Fibroblast of pulmonary artery (primary cell): ENCODE measurements around the gene CARD10.

Source experiments
- DNase-seq: peaks from one replicate; pipeline ENCODE4 v3.0.0-alpha.2; 2010; ENCODE audit warnings: low read depth
- H3K4me3 ChIP-seq: replicated peaks from 2 replicates; pipeline ENCODE4 v1.5.1; 2011; ENCODE audit warnings: low read depth, mild to moderate bottlenecking, control low read depth, low read length, moderate library complexity
- TF ChIP-seq, protein P1 (sequence below): IDR thresholded peaks from 2 replicates; pipeline ENCODE4 v1.5.1; 2011; ENCODE audit warnings: mild to moderate bottlenecking, control low read depth, low read length, inconsistent platforms; ENCODE audit errors: missing control alignments

Gene CARD10

GRCh38 chr22:37491106-37491505, 28.1 kb downstream of the CARD10 start:
- H3K4me3 ChIP-seq, result no peak overlapping the region
- TF ChIP-seq, protein P1, sequence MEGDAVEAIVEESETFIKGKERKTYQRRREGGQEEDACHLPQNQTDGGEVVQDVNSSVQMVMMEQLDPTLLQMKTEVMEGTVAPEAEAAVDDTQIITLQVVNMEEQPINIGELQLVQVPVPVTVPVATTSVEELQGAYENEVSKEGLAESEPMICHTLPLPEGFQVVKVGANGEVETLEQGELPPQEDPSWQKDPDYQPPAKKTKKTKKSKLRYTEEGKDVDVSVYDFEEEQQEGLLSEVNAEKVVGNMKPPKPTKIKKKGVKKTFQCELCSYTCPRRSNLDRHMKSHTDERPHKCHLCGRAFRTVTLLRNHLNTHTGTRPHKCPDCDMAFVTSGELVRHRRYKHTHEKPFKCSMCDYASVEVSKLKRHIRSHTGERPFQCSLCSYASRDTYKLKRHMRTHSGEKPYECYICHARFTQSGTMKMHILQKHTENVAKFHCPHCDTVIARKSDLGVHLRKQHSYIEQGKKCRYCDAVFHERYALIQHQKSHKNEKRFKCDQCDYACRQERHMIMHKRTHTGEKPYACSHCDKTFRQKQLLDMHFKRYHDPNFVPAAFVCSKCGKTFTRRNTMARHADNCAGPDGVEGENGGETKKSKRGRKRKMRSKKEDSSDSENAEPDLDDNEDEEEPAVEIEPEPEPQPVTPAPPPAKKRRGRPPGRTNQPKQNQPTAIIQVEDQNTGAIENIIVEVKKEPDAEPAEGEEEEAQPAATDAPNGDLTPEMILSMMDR, result no peak
- DNase-seq, result no peak

- H3K4me3 ChIP-seq, result no peak overlapping the region
- DNase-seq, result no peak
- TF ChIP-seq, protein P1, result no peak
These were observed 29.2 kb downstream of the CARD10 start for GRCh38 chr22:37489983-37490382.

DNA sequence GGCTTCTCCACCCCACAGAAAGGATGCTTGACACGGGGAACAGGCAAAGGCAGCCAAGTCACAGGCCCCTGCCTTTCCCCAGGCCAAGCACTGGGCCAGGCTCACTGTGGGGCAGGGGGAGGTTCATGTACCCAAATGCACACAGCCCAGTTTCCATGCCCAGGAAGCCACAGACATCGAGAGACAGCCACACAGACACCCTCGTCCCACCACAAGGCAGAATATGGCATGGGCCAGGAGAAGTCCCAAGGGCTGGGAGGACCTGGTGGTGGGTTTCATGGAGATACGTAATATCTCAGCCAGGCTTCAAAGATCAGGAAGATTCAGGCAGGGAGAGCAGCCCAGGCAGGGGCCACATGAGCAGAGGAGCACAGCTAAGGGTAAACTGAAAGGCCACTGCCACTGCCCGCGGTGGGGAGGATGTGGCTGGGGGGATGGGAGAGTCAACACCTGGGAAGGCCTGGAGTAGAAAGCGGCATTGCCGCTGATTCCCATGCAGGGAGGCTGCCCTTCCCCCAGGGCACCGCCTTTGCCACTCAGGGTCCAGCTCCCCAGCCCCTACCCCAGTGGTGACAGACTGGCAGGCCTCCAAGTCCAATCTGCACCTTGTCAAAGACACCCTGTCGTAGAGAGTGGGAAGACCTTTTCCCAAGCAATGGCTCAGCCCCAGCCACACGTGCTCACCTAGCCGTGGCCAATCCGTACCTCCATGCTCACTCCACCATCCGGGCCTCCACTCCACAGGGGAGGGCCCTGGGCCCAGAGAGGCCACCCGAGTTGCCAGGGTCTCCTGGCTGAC, 30.7 kb downstream of the CARD10 start:
- no peak for DNase-seq
- no peak overlapping the region for H3K4me3 ChIP-seq
- TF ChIP-seq, protein P1, result no peak

GRCh38 chr22:37487571-37487970, 31.6 kb downstream of the CARD10 start:
- no peak overlapping the region for H3K4me3 ChIP-seq
- no peak for DNase-seq
- TF ChIP-seq, protein P1, result no peak

DNA sequence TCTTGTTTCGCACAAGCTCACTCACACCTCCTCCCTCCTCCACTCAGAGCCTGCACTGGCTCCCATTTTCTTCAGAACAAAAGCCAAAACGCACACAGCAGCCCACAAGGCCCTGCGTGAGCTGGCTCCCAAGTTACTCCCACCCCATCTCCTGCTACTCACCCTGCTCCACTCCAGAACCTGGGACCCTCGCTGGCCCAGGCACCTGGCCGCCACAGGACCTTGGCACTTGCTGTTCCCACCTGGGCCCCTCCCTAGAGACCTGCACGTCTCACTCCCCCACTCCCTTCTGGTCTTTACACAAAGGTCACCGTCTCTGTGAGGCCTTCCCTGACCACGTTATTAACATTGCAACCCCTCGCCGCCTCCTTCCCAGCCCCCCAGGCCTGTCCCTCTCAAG, 32.1 kb downstream of the CARD10 start:
- TF ChIP-seq, protein P1, result no peak
- no peak for DNase-seq
- no peak overlapping the region for H3K4me3 ChIP-seq

DNA sequence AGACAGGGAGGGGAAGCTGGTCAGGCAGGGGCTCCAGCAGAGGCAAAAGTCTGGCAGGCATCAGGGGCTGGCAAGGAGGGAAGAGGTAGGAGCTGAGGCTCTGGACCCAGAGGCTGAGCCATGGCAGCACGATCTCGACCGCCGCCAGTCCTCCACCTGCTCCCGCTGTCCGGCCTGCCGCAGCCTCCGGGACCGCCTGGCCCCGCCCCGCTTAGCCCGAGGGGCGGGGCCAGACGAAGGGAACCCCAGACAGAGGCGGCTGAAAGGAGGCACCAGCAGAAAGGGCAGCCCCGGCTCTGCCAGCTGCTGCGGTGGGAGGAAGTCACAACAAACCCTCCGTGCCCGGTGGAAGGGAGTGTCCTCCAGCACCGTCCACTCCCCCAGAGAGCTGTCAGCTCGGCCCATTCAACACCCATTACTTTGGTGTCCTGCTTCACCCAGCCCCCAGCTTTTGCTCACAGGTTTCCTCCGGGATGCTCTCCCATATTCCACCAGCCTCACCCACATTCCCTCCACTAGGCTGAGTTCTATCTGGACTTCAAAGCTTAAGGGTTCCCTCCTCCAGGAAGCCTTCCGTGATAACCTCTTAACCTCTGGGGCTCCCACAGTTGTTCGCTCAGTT, 32.9 kb downstream of the CARD10 start, which contains the start of gene MFNG:
MFNG (minus strand) TSS at position 161 of the 622 bp plus-strand sequence. CDS start 207 bp downstream, outside the sequence.
- no peak within 1 kb of the TSS for H3K4me3 ChIP-seq
- peak; percentile 34 for DNase-seq
- TF ChIP-seq, protein P1, result no peak
